OCI-LY1 (cell line): Measurements from ENCODE around the gene ZNF839.
"Not testable (repeated sequence)": the region's sequence is repeated elsewhere in the genome, so short reads cannot be mapped to it uniquely, and the experiment has no call there.

Experiments
- H2AFZ ChIP-seq: fragments of 200-600 bp; sonication (generic), shearing (Covaris generic); 2 replicates; pipeline ENCODE4 v1.6.0; 2014; ENCODE audit warnings: antibody characterized with exemption, mild to moderate bottlenecking, low read length
- H3F3A ChIP-seq: fragments of 200-600 bp; sonication (generic), shearing (Covaris generic); 2 replicates; pipeline ENCODE4 v1.6.0; 2014; ENCODE audit warnings: mild to moderate bottlenecking, antibody characterized with exemption, low read length, moderate library complexity; ENCODE audit not compliant: insufficient read depth
- H3K27ac ChIP-seq: fragments of 200-600 bp; sonication (generic); 2 replicates; pipeline ENCODE4 v1.5.1; 2014; ENCODE audit warnings: low read length, mixed run types, mild to moderate bottlenecking, low read depth; ENCODE audit not compliant: poor library complexity, severe bottlenecking
- H3K27me3 ChIP-seq: fragments of 200-600 bp; sonication (generic); 2 replicates; pipeline ENCODE4 v1.6.0; 2014; ENCODE audit warnings: antibody characterized with exemption, mild to moderate bottlenecking, low read length, moderate library complexity; ENCODE audit not compliant: insufficient read depth
- H3K36me3 ChIP-seq: fragments of 200-600 bp; sonication (generic); 2 replicates; pipeline ENCODE4 v1.6.1; 2014; ENCODE audit warnings: mild to moderate bottlenecking, antibody characterized with exemption, low read length, moderate library complexity, mixed read lengths; ENCODE audit not compliant: insufficient read depth
- H3K4me1 ChIP-seq: fragments of 200-600 bp; sonication (generic); 2 replicates; pipeline ENCODE4 v1.5.1; 2014; ENCODE audit warnings: mild to moderate bottlenecking, low read length, moderate library complexity; ENCODE audit not compliant: insufficient read depth, severe bottlenecking
- H3K4me2 ChIP-seq: fragments of 200-600 bp; sonication (generic), shearing (Covaris generic); 2 replicates; pipeline ENCODE4 v1.6.1; 2014; ENCODE audit warnings: low read length
- H3K4me3 ChIP-seq: fragments of 200-600 bp; sonication (generic); 2 replicates; pipeline ENCODE4 v1.5.1; 2014; ENCODE audit warnings: low read length, low read depth, mild to moderate bottlenecking, mixed read lengths; ENCODE audit not compliant: poor library complexity, severe bottlenecking
- H3K79me2 ChIP-seq: fragments of 200-600 bp; shearing (Covaris generic); 2 replicates; pipeline ENCODE4 v1.6.1; 2016; ENCODE audit warnings: mixed run types, low read length, mixed read lengths; ENCODE audit not compliant: insufficient read depth
- H3K9ac ChIP-seq: fragments of 200-600 bp; sonication (generic), shearing (Covaris generic); 2 replicates; pipeline ENCODE4 v1.6.1; 2014; ENCODE audit warnings: mild to moderate bottlenecking, low read length, mixed read lengths
- H3K9me2 ChIP-seq: fragments of 200-600 bp; sonication (generic), shearing (Covaris generic); 2 replicates; pipeline ENCODE4 v1.6.1; 2014; ENCODE audit warnings: low read depth, mild to moderate bottlenecking, low read length, mixed read lengths
- H3K9me3 ChIP-seq: fragments of 200-600 bp; shearing (Covaris generic); 2 replicates; pipeline ENCODE4 v1.6.1; 2014; ENCODE audit warnings: low read length, mixed read lengths
- H4K20me1 ChIP-seq: fragments of 200-600 bp; sonication (generic), shearing (Covaris generic); 2 replicates; pipeline ENCODE4 v1.6.0; 2016; ENCODE audit warnings: mild to moderate bottlenecking, low read length; ENCODE audit not compliant: insufficient read depth
- CTCF ChIP-seq: fragments of 200-600 bp; sonication (generic), shearing (Covaris generic); IDR thresholded peaks from 2 replicates; pipeline ENCODE4 v1.5.1; 2017; ENCODE audit warnings: mild to moderate bottlenecking, antibody characterized with exemption, low read length, moderate library complexity, mixed read lengths
- EZH2 ChIP-seq: fragments of 200-600 bp; sonication (generic), shearing (Covaris generic); IDR thresholded peaks from 2 replicates; pipeline ENCODE4 v1.8.0; 2017; ENCODE audit warnings: borderline replicate concordance, mixed run types, mild to moderate bottlenecking, antibody characterized with exemption, low read length, moderate library complexity, mixed read lengths

ZNF839 gene

DNA sequence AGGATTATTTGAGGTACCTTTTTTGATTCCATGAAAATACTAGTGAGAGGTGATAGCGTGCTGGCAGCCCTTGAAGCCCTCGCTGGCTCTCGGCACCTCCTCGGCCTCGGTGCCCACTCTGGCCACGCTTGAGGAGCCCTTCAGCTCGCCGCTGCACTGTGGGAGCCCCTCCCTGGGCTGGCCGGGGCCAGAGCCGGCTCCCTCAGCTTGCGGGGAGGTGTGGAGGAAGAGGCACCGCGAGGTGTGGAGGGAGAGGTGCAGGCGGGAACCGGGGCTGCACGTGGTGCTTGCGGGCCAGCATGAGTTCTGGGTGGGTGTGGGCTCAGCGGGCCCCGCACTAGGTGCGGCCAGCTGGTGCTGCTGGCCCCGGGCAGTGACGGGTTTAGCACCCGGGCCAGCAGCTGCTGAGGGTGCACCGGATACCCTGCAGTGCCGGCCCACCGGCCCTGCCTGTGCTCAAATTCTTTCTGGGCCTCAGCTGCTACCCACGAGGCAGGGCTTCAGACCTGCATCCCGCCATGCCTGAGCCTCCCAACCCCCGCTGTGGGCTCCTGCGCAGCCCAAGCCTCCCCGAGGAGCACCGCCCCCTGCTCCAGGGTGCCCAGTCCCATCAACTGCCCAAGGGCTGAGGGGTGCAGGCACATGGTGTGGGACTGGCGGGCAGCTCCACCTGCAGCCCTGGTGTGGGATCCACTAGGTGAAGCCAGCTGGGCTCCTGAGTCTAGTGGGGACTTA is 21.9 kb upstream of the ZNF839 start:
- H3F3A ChIP-seq: no peaks in the 10 kb centered on the region
- no peak overlapping the region for H2AFZ ChIP-seq
- no peak overlapping the region for H3K9ac ChIP-seq
- H3K27ac ChIP-seq: no peak overlapping the region
- no peak overlapping the region for H3K4me2 ChIP-seq
- H3K27me3 ChIP-seq: no peaks in the 10 kb centered on the region
- H3K36me3 ChIP-seq: no peaks in the 10 kb centered on the region
- H4K20me1 ChIP-seq: no peaks in the 10 kb centered on the region
- no peak overlapping the region for H3K4me3 ChIP-seq
- no peaks in the 10 kb centered on the region for H3K4me1 ChIP-seq
- no peaks in the 10 kb centered on the region for H3K79me2 ChIP-seq
- TF ChIP-seq CTCF: no peak
- no peak for TF ChIP-seq EZH2
- H3K9me2 ChIP-seq: no peaks in the 10 kb centered on the region
- H3K9me3 ChIP-seq: no peaks in the 10 kb centered on the region

- H3K4me3 ChIP-seq, H3F3A ChIP-seq, H3K27me3 ChIP-seq, H3K9me2 ChIP-seq, H3K27ac ChIP-seq, H3K36me3 ChIP-seq, H3K9me3 ChIP-seq, H3K9ac ChIP-seq, H3K4me2 ChIP-seq, H4K20me1 ChIP-seq, H2AFZ ChIP-seq, H3K4me1 ChIP-seq, H3K79me2 ChIP-seq: not testable (repeated sequence)
Measured at GRCh38 chr14:102298303-102299070, 21.1 kb upstream of the ZNF839 start.

GRCh38 chr14:102303664-102304063 is 15.9 kb upstream of the ZNF839 start:
- Histone ChIP-seq H3K27me3 (no peaks in the 10 kb centered on the region), H2AFZ (no peak overlapping the region), H3F3A (no peaks in the 10 kb centered on the region), H3K9me3 (no peaks in the 10 kb centered on the region), H3K36me3 (no peaks in the 10 kb centered on the region), H3K4me3 (no peak overlapping the region), H4K20me1 (no peaks in the 10 kb centered on the region), H3K9ac (no peak overlapping the region), H3K4me1 (peaks cover 15% of the 10 kb centered on the region), H3K9me2 (no peaks in the 10 kb centered on the region), H3K4me2 (no peak overlapping the region), H3K79me2 (no peaks in the 10 kb centered on the region), H3K27ac (no peak overlapping the region)
- TF ChIP-seq CTCF: no peak
- no peak for TF ChIP-seq EZH2
